Spleen (tissue), 13 donors: Measurements from ENCODE around the gene ITM2C. TPM values are rescaled to one million over a fixed set of nuclear protein-coding genes. Genes with fewer than 3 reads are reported as not detected.

Experiments
- DNase-seq: peaks from one replicate; pipeline ENCODE4 v3.0.0-alpha.2; 2020
- H3K27ac ChIP-seq, 8 donors: fragments of 200-600 bp; sonication (generic) in 7 of 8; 1 replicate in 4 of 8; 2 replicates in 4 of 8; pipeline versions ENCODE4 v1.5.0 to v1.8.0; 2016 to 2021; ENCODE audit warnings: inconsistent platforms in 4 of 8, mild to moderate bottlenecking in 4 of 8, moderate library complexity in 1 of 8
- H3K27me3 ChIP-seq, 7 donors: fragments of 200-600 bp; sonication (generic) in 6 of 7; replicated peaks in 1 of 7; 1 replicate in 4 of 7; 2 replicates in 3 of 7; pipeline versions ENCODE4 v1.5.0 to v1.8.0; 2016 to 2021; ENCODE audit warnings: inconsistent platforms in 3 of 7, mild to moderate bottlenecking in 1 of 7
- H3K36me3 ChIP-seq, 6 donors: fragments of 200-600 bp; sonication (generic) in 5 of 6; 1 replicate in 4 of 6; 2 replicates in 2 of 6; pipeline versions ENCODE4 v1.5.0 to v1.8.0; 2016 to 2021; ENCODE audit warnings: inconsistent platforms in 2 of 6
- H3K4me1 ChIP-seq, 6 donors: fragments of 200-600 bp; sonication (generic) in 5 of 6; 1 replicate in 3 of 6; 2 replicates in 3 of 6; pipeline versions ENCODE4 v1.5.0 to v1.8.0; 2016 to 2021; ENCODE audit warnings: inconsistent platforms in 3 of 6
- H3K4me3 ChIP-seq, 8 donors: fragments of 200-600 bp; sonication (generic) in 7 of 8; 1 replicate in 4 of 8; 2 replicates in 4 of 8; pipeline versions ENCODE4 v1.5.0 to v1.8.0; 2016 to 2021; ENCODE audit warnings: inconsistent platforms in 4 of 8, mild to moderate bottlenecking in 4 of 8, moderate library complexity in 2 of 8
- H3K9me3 ChIP-seq, 8 donors: fragments of 200-600 bp; sonication (generic) in 7 of 8; 1 replicate in 4 of 8; 2 replicates in 4 of 8; pipeline versions ENCODE4 v1.5.0 to v1.8.0; 2016 to 2021; ENCODE audit warnings: inconsistent platforms in 4 of 8
- CTCF ChIP-seq, 11 experiments: fragments of 200-600 bp in 7 of 11; fragments of 450-650 bp in 4 of 11; sonication (generic) in 4 of 11; IDR thresholded peaks in 8 of 11; conservative IDR thresholded peaks in 3 of 11; 1 replicate in 7 of 11; 2 replicates in 4 of 11; pipeline versions ENCODE4 v1.4.0 to v1.8.0; 2016 to 2021; ENCODE audit warnings: antibody characterized with exemption in 11 of 11, inconsistent platforms in 4 of 11, mild to moderate bottlenecking in 1 of 11
- POLR2A ChIP-seq, 3 donors: fragments of 450-650 bp; IDR thresholded peaks; one replicate each; pipeline ENCODE4 v1.5.1; 2017; ENCODE audit warnings: antibody characterized with exemption in 3 of 3, mild to moderate bottlenecking in 1 of 3
- POLR2AphosphoS5 ChIP-seq, 3 donors: sonication (generic); formaldehyde crosslinking; IDR thresholded peaks; one replicate each; pipeline ENCODE4 v1.5.1; 2017; ENCODE audit warnings: antibody characterized with exemption in 3 of 3
- WGBS, 5 donors: extraction: QIAGEN DNeasy Blood & Tissue Kit in 3 of 5; methylation state at CpG; one replicate each; pipeline versions ENCODE4 v1.1.5 to v1.1.7; 2013 to 2018; 5-methylcytosine and 5-hydroxymethylcytosine counted together
- intact Hi-C: fragments of 100-400 bp; cut with DNase I; formaldehyde crosslinking; loops from one replicate; pipeline ENCODE4 v1.15.0; 2023; ENCODE audit warnings: low total_unique reads
- long read RNA-seq, 2 donors: transcript quantifications; one replicate each; lab custom pipeline, GENCODE V29; 2026
- polyA plus RNA-seq, 3 donors: library from polyadenylated mRNA; stranded (reverse); fragments of 200-250 nt; gene quantifications; one replicate each; pipeline ENCODE4 v1.2.1, GENCODE V29; 2013
- total RNA-seq, 7 donors: library from RNA; depleted of rRNA in 3 of 7; stranded (reverse); fragments of >200 nt in 3 of 7; fragmentation: NEBNext Ultra II Directional in 4 of 7; extraction: Animal tissue kit (Norgen Biotek cat#: 25700) in 4 of 7; gene quantifications; one replicate each; pipeline versions ENCODE4 v1.1.0 to v1.2.1, GENCODE V29; 2016 to 2021
- donor health status: healthy with polysubstance abuse.
- donor health status: DM: no; HTN: no; CAD: no; lungs with moderate emphysema.
- donor health status: DM: no; HTN: no; CAD: no.
- donor health status: Bipolar disorder and iron deficiency.
- donor health status: healthy.
- donor health status: DM: no; HTN: no; CAD: no.
- donor health status: DM: yes; HTN: yes; CAD: no.

ITM2C gene
- total RNA-seq (100 to 1,000 TPM in 2 of 7 donors, 10 to 100 TPM in 5; 58.5 to 150 (median 87.6) TPM), polyA plus RNA-seq (100 to 1,000 TPM in 2 of 3 donors, 10 to 100 TPM in 1; 97.5 to 148 (median 108) TPM)
- long read RNA-seq, donor 1, transcript ITM2C-210 (1 exons, 501 nt) = minor isoform, 26 of 62 reads
- long read RNA-seq, donor 1, transcript ITM2C-202 (6 exons, 2,078 nt) = major isoform, 35 of 62 reads
- long read RNA-seq, donor 1, partial matches to known transcripts = 0 of 62 reads
- long read RNA-seq, donor 1, other reads (novel, unspliced or antisense) = 0 of 62 reads
- long read RNA-seq, donor 2, transcript ITM2C-210 (1 exons, 501 nt) = minor isoform, 20 of 73 reads
- long read RNA-seq, donor 2, transcript ITM2C-202 (6 exons, 2,078 nt) = major isoform, 46 of 73 reads
- long read RNA-seq, donor 2, partial matches to known transcripts = 5 of 73 reads
- long read RNA-seq, donor 2, other reads (novel, unspliced or antisense) = 0 of 73 reads

GRCh38 chr2:230864605-230865306 is at the start of gene ITM2C:
ITM2C (plus strand) TSS chr2:230864942; CDS start chr2:230865026, 84 bp downstream.
- Histone ChIP-seq H3K36me3 (no peaks in the 10 kb centered on the region), H3K27me3 (peaks cover 0 to 64% (median 13%) of the 10 kb centered on the region in 7 donors), H3K9me3 (no peaks in the 10 kb centered on the region), H3K4me1 (peaks cover 25 to 74% (median 52%) of the 10 kb centered on the region in 6 donors), H3K4me3 (peak within 1 kb of the TSS; percentile 54 to 83 (median 72)), H3K27ac (peak within 1 kb of the TSS; percentile 46 to 84 (median 66))
- TF ChIP-seq POLR2A (IDR thresholded peaks at IDR 0.05) (peak in 1 of 3 donors; percentile 5), CTCF (IDR thresholded peaks at IDR 0.05 in 8 of 11, conservative IDR thresholded peaks at IDR 0.05 in 3 of 11) (peak in 7 of 11 experiments; percentile 19 to 70 (median 56)), POLR2AphosphoS5 (IDR thresholded peaks at IDR 0.05) (peak; percentile 70 to 84 (median 82))
- 0 to 1% (median 1%) methylated on average over 61 to 76 of the region's 76 CpGs for WGBS, 5 donors
- peak; percentile 91 for DNase-seq
- intact Hi-C loops = no loop called here

- intact Hi-C loops = no loop called here
- WGBS, 5 donors = 85 to 98% (median 95%) methylated on average over 3 of the region's 3 CpGs
- Histone ChIP-seq H3K27ac (no peak overlapping the region), H3K36me3 (peaks cover 0 to 100% (median 76%) of the 10 kb centered on the region in 6 donors), H3K4me1 (no peaks in the 10 kb centered on the region), H3K27me3 (no peaks in the 10 kb centered on the region), H3K4me3 (no peak overlapping the region), H3K9me3 (no peaks in the 10 kb centered on the region)
- no peak for TF ChIP-seq POLR2A (IDR thresholded peaks at IDR 0.05)
- no peak for TF ChIP-seq CTCF (IDR thresholded peaks at IDR 0.05 in 8 of 11, conservative IDR thresholded peaks at IDR 0.05 in 3 of 11)
- no peak for TF ChIP-seq POLR2AphosphoS5 (IDR thresholded peaks at IDR 0.05)
- no peak for DNase-seq
Measured at GRCh38 chr2:230815088-230815487, 49.7 kb upstream of the ITM2C start.

- Histone ChIP-seq H3K4me3 (no peak overlapping the region), H3K27ac (no peak overlapping the region), H3K27me3 (no peaks in the 10 kb centered on the region), H3K9me3 (no peaks in the 10 kb centered on the region), H3K36me3 (peaks cover 0 to 100% (median 64%) of the 10 kb centered on the region in 6 donors), H3K4me1 (no peaks in the 10 kb centered on the region)
- WGBS, 5 donors = 76 to 90% (median 85%) methylated on average over 7 of the region's 7 CpGs
- TF ChIP-seq POLR2AphosphoS5 (IDR thresholded peaks at IDR 0.05) = peak in 1 of 3 donors; percentile 41
- TF ChIP-seq CTCF (IDR thresholded peaks at IDR 0.05 in 8 of 11, conservative IDR thresholded peaks at IDR 0.05 in 3 of 11) = no peak
- DNase-seq = no peak
- intact Hi-C loops = no loop called here
Measured at GRCh38 chr2:230816735-230817134, 48.0 kb upstream of the ITM2C start.

- H3K4me1 ChIP-seq = peaks cover 0 to 5% (median 4%) of the 10 kb centered on the region in 6 donors
- peaks cover 0 to 83% (median 48%) of the 10 kb centered on the region in 6 donors for H3K36me3 ChIP-seq
- H3K27me3 ChIP-seq = no peaks in the 10 kb centered on the region
- TF ChIP-seq POLR2A (IDR thresholded peaks at IDR 0.05) (no peak), CTCF (IDR thresholded peaks at IDR 0.05 in 8 of 11, conservative IDR thresholded peaks at IDR 0.05 in 3 of 11) (no peak), POLR2AphosphoS5 (IDR thresholded peaks at IDR 0.05) (no peak)
- no peak for DNase-seq
- intact Hi-C loops = no loop called here
- no peaks in the 10 kb centered on the region for H3K9me3 ChIP-seq
- H3K27ac ChIP-seq = no peak overlapping the region
- 90 to 98% (median 95%) methylated on average over 1 of the region's 1 CpG for WGBS, 5 donors
- H3K4me3 ChIP-seq = no peak overlapping the region
Measured at GRCh38 chr2:230819433-230819832, 45.3 kb upstream of the ITM2C start.
